GM23248 (cell line): ENCODE results near the gene YWHAG.

Experiments used
- EZH2 ChIP-seq: fragments of 200-600 bp; sonication (generic); IDR thresholded peaks from 2 replicates; pipeline ENCODE4 v1.6.1; 2018; ENCODE audit warnings: antibody characterized with exemption, mild to moderate bottlenecking; ENCODE audit not compliant: insufficient read depth, poor library complexity, severe bottlenecking
- EZH2phosphoT487 ChIP-seq: fragments of 200-600 bp; sonication (generic); IDR thresholded peaks from 2 replicates; pipeline ENCODE4 v1.6.1; 2018; ENCODE audit warnings: antibody characterized with exemption, moderate library complexity, mild to moderate bottlenecking, low read depth; ENCODE audit not compliant: insufficient read depth

GRCh38 chr7:76383089-76383944, 24.5 kb upstream of the YWHAG start:
- TF ChIP-seq EZH2phosphoT487 (no peak), EZH2 (no peak)
